Activated T-helper 17 cell treated with anti-CD3 and anti-CD28 coated beads, Interleukin-2, amount 50 U/mL, for 72 hours (primary cell): ENCODE data around the gene ZBTB21. TPM values are rescaled to one million over a fixed set of nuclear protein-coding genes. Genes with fewer than 3 reads are reported as not detected.

Experiments
- ATAC-seq: fragments of 150-1000 bp; cut with Tn5 transposase; replicated peaks from 2 replicates; pipeline ENCODE4 v1.10.0; 2021; ENCODE audit warnings: mild to moderate bottlenecking, moderate library complexity
- H3K27ac Mint-ChIP-seq: one replicate; pipeline ENCODE4 v1.8.0; 2022; ENCODE audit warnings: mixed read lengths
- H3K27me3 Mint-ChIP-seq: one replicate; pipeline ENCODE4 v1.8.0; 2022; ENCODE audit warnings: mixed read lengths
- H3K36me3 Mint-ChIP-seq: one replicate; pipeline ENCODE4 v1.8.0; 2022; ENCODE audit warnings: low read depth, mild to moderate bottlenecking, mixed read lengths
- H3K4me1 Mint-ChIP-seq: one replicate; pipeline ENCODE4 v1.8.0; 2022; ENCODE audit warnings: mixed read lengths
- H3K4me3 Mint-ChIP-seq: one replicate; pipeline ENCODE4 v1.8.0; 2022; ENCODE audit warnings: mild to moderate bottlenecking, mixed read lengths
- H3K9me3 Mint-ChIP-seq: one replicate; pipeline ENCODE4 v1.8.0; 2022; ENCODE audit warnings: mixed read lengths
- total RNA-seq, 2 donors: library from RNA; stranded (reverse); gene quantifications; one replicate each; pipeline ENCODE4 v1.2.3, GENCODE V29; 2022

The ZBTB21 gene
- total RNA-seq, 2 donors from 2014 or later, result 18.5 to 37.2 TPM

GRCh38 chr21:41977034-41977950 lies 32.9 kb downstream of the ZBTB21 start:
- peaks cover 6% of the 10 kb centered on the region for H3K9me3 Mint-ChIP-seq
- H3K36me3 Mint-ChIP-seq, result no peaks in the 10 kb centered on the region
- no peak overlapping the region for H3K4me3 Mint-ChIP-seq
- H3K4me1 Mint-ChIP-seq, result peaks cover 5% of the 10 kb centered on the region
- ATAC-seq, result no peak
- no peak overlapping the region for H3K27ac Mint-ChIP-seq
- peaks cover 4% of the 10 kb centered on the region for H3K27me3 Mint-ChIP-seq

GRCh38 chr21:41976611-41977010 lies 33.5 kb downstream of the ZBTB21 start:
- Mint-ChIP-seq H3K36me3 (no peaks in the 10 kb centered on the region), H3K27me3 (peaks cover 4% of the 10 kb centered on the region), H3K9me3 (peaks cover 6% of the 10 kb centered on the region), H3K4me3 (no peak overlapping the region), H3K27ac (no peak overlapping the region), H3K4me1 (peaks cover 5% of the 10 kb centered on the region)
- no peak for ATAC-seq

DNA sequence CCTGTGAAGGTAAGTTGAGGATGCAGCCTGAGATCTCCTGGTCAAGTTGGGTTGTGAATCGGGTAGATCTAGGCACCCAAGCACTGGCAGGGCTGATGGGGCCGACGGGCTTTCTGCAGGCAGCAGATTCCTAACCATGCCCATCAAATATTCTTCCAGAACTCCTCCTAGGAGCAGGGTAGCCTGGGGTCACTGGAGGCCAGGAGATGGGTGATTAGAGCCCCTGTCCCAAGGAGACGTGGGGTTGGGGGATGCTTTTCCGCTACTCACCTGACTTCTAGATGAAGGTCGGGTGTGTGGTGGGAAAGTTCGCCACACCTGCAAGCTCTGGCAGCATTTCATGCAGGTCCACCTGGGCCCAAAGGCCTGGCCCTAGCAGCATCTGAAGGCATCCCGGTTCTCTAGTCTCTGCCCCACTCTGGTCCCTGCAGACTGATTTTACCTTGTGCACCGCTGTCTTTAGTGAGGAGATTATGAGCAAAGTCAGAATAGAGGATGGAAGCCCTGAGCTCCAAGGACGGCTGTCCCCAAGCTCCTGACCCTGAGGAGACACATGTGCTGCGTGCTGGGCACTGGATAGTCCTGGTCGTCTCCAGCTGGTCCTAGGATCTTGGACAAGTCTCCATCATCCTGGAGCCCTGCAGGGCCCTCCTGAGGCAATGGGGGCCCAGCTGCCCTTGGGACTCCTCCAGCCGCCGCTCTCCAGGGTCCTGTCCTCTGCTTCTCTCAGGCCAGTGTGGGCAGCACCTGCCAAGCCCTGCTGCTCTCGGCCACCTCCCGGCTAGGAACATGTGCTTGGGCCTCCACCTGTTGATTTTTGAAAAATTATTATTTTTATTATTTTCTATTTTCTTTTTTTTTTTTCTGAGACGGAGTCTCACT lies 34.5 kb downstream of the ZBTB21 start:
- Mint-ChIP-seq H3K36me3 (no peaks in the 10 kb centered on the region), H3K4me1 (peaks cover 5% of the 10 kb centered on the region), H3K27me3 (peaks cover 4% of the 10 kb centered on the region), H3K4me3 (no peak overlapping the region), H3K9me3 (peaks cover 6% of the 10 kb centered on the region), H3K27ac (no peak overlapping the region)
- no peak for ATAC-seq

- Mint-ChIP-seq H3K9me3 (peaks cover 6% of the 10 kb centered on the region), H3K4me3 (peak overlapping the region; percentile 48), H3K27ac (no peak overlapping the region), H3K27me3 (peaks cover 4% of the 10 kb centered on the region), H3K4me1 (peaks cover 5% of the 10 kb centered on the region), H3K36me3 (no peaks in the 10 kb centered on the region)
- ATAC-seq, result no peak
Measured at GRCh38 chr21:41974752-41975053, 35.5 kb downstream of the ZBTB21 start.

GRCh38 chr21:41973861-41974751 lies 36.1 kb downstream of the ZBTB21 start:
- peaks cover under 1% of the 10 kb centered on the region for H3K9me3 Mint-ChIP-seq
- peaks cover 5% of the 10 kb centered on the region for H3K4me1 Mint-ChIP-seq
- no peaks in the 10 kb centered on the region for H3K36me3 Mint-ChIP-seq
- peak; percentile 56 for ATAC-seq
- peak overlapping the region; percentile 76 for H3K27ac Mint-ChIP-seq
- H3K4me3 Mint-ChIP-seq, result peak overlapping the region; percentile 48
- peaks cover 2% of the 10 kb centered on the region for H3K27me3 Mint-ChIP-seq

DNA sequence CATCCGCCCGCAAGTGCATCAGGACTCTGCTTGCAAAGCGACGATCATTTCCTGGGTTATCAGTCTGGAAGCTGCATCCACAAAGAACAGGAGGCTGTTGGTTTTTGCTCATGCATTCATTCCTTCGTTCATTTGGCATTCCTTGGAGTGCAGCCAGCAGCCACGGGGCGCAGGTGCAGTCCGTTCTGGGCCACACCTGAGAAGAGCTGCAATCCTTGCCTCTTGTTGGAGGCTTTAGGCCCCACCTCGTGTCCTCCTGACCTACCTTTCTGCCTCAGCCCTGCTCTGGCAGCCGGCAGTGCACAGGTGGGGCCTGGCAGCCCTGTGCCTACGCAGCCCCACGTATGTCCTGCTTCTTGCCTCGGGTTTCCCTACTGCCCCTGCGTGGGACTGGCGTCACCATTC lies 36.7 kb downstream of the ZBTB21 start:
- Mint-ChIP-seq H3K9me3 (no peaks in the 10 kb centered on the region), H3K36me3 (no peaks in the 10 kb centered on the region), H3K27ac (no peak overlapping the region), H3K4me3 (no peak overlapping the region), H3K27me3 (no peaks in the 10 kb centered on the region), H3K4me1 (peaks cover 5% of the 10 kb centered on the region)
- ATAC-seq, result no peak

- Mint-ChIP-seq H3K4me3 (no peak overlapping the region), H3K27ac (no peak overlapping the region), H3K27me3 (no peaks in the 10 kb centered on the region), H3K4me1 (peaks cover 5% of the 10 kb centered on the region), H3K36me3 (no peaks in the 10 kb centered on the region), H3K9me3 (no peaks in the 10 kb centered on the region)
- no peak for ATAC-seq
Measured at GRCh38 chr21:41972511-41973205, 37.5 kb downstream of the ZBTB21 start.

GRCh38 chr21:41971891-41972290 lies 38.3 kb downstream of the ZBTB21 start:
- H3K4me3 Mint-ChIP-seq, result no peak overlapping the region
- no peak for ATAC-seq
- H3K27me3 Mint-ChIP-seq, result no peaks in the 10 kb centered on the region
- no peaks in the 10 kb centered on the region for H3K9me3 Mint-ChIP-seq
- peaks cover 5% of the 10 kb centered on the region for H3K4me1 Mint-ChIP-seq
- H3K36me3 Mint-ChIP-seq, result no peaks in the 10 kb centered on the region
- H3K27ac Mint-ChIP-seq, result no peak overlapping the region

DNA sequence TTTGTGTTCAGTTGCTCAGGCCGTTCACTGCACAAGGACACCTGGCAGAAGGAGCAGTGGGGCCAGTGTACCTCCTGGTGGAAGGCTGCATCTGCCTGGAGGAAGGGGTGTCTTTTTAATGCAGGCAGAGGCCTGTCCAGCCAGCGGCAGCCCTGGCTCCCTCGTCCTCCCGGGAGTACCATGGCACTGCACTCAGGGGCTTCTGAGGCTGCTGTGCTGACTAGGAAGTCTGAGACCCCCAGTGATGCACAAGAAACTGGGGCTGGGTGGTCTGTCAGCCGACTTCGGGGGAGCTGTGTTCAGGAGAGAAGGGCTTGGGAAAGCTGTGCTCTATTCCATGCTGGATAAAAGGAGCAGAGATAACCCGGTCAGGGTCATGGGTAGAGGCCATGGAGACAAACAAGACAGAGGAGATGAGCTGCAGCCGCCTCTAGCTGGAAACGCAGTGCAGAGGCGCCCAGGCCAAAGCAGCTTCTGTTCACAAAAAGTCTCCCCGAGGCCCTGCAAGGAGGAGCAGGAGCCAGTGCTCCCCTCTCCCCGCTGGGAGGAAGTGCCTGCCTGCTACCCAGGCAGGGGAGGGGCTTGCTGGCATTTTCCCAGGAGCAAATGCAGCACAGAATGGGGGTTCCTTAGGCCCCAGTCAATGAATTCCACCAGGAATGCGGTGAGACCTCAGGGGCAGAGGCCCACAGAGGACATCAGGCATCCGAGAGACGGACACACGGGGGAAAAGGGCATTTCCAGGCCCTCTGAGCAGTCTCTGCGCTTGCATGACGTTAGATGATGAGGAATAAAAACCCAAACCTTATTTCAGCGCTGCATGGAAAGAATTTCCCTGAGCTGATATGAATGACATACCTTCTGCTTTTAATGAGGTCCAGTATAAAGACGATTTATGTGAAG lies 39.2 kb downstream of the ZBTB21 start:
- H3K27ac Mint-ChIP-seq, result no peak overlapping the region

GRCh38 chr21:41970106-41970391 lies 40.1 kb downstream of the ZBTB21 start:
- no peak overlapping the region for H3K27ac Mint-ChIP-seq
- peaks cover 5% of the 10 kb centered on the region for H3K4me1 Mint-ChIP-seq
- no peaks in the 10 kb centered on the region for H3K36me3 Mint-ChIP-seq
- no peak overlapping the region for H3K4me3 Mint-ChIP-seq
- peaks cover 3% of the 10 kb centered on the region for H3K27me3 Mint-ChIP-seq
- ATAC-seq, result no peak
- H3K9me3 Mint-ChIP-seq, result no peaks in the 10 kb centered on the region

More for the DNA sequence above, 39.2 kb downstream of the ZBTB21 start:
- Mint-ChIP-seq H3K4me3 (no peak overlapping the region), H3K9me3 (no peaks in the 10 kb centered on the region), H3K4me1 (peaks cover 5% of the 10 kb centered on the region), H3K36me3 (no peaks in the 10 kb centered on the region), H3K27me3 (no peaks in the 10 kb centered on the region)
- ATAC-seq, result no peak

DNA sequence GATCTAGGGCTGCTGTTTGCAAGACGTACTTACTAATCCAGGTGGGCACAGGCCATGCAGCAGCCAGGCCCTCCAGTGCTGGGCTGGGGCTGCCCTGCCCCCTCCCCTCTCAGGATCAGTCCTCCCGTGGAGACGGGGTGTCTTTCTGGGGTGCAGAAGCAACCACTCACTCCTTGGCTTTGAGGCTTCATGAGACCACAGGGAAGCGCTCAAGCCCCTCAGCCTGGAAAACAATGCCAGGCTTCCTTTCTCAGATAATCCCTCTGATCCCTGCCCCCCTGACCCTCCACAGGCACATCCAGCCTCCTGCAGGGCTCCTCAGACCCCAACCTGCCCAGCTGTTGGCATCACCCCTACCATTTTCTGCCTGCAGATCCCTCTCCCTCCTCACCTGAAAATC lies 42.5 kb downstream of the ZBTB21 start:
- H3K4me1 Mint-ChIP-seq, result no peaks in the 10 kb centered on the region
- no peak for ATAC-seq
- no peak overlapping the region for H3K4me3 Mint-ChIP-seq
- no peaks in the 10 kb centered on the region for H3K36me3 Mint-ChIP-seq
- H3K27me3 Mint-ChIP-seq, result peaks cover 9% of the 10 kb centered on the region
- H3K9me3 Mint-ChIP-seq, result no peaks in the 10 kb centered on the region
- H3K27ac Mint-ChIP-seq, result no peak overlapping the region

- ATAC-seq, result no peak
- peaks cover 9% of the 10 kb centered on the region for H3K27me3 Mint-ChIP-seq
Measured at GRCh38 chr21:41966872-41967621, 43.1 kb downstream of the ZBTB21 start.

More at GRCh38 chr21:41966872-41967621, 43.1 kb downstream of the ZBTB21 start:
- Mint-ChIP-seq H3K4me1 (no peaks in the 10 kb centered on the region), H3K4me3 (no peak overlapping the region), H3K27ac (peak overlapping the region; percentile 63), H3K36me3 (no peaks in the 10 kb centered on the region), H3K9me3 (no peaks in the 10 kb centered on the region)
